Ureter (tissue), 1 donor: ENCODE measurements around the gene WDR73. TPM values are rescaled to one million over a fixed set of nuclear protein-coding genes. Genes with fewer than 3 reads are reported as not detected.
"Not testable (repeated sequence)": the region's sequence is repeated elsewhere in the genome, so short reads cannot be mapped to it uniquely, and the experiment has no call there.

ENCODE experiments used
- DNase-seq: peaks from one replicate; pipeline ENCODE4 v3.0.0-alpha.2; 2020; ENCODE audit warnings: low spot score
- total RNA-seq: library from RNA; stranded (reverse); gene quantifications from one replicate; pipeline ENCODE4 v1.2.4, GENCODE V29; 2023
- donor health status: DM: yes; HTN: yes; CAD: no.

WDR73 gene
- total RNA-seq = 48.2 TPM

DNA sequence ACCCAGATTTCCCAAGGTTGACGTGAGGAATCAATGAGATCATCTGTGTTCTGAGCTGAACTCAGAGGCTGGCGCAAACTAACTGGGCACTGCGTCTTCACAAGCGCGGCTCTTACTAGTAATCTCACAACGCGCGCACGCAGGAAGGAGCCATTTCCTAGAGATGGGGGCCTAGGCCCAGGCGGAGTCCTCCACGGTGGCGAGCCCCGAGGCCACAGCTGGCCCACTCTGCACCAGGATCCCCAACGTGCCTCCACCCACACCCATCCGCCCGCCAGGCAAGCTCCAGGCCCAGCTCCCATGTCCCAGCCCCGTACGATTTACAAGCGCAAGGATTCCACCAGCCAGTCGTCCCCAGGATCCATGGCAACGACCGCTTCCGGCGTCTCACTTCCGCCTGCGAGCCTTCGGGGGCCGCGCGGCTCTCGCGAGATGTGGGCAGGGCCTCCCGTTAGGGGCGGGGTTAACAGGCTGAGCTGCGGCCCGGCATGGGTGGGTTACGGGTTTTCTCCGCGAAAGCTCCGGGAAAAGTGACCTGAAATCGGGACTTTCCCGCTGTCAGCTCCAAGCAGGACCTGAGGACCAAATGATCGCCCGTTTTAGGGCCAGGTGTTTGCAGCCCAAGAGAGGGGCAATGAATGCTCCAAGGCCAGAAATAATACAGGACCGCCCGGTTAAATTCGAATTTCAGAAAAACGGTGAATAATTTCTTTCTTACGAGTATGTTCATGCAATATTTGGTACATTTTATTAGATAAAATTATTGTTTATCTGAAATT lies at the start of gene WDR73:
TSS of gene WDR73 (minus strand) at position 374 of the 779 bp plus-strand sequence. CDS start at position 365, 9 bp downstream.
- peak; percentile 98 for DNase-seq

GRCh38 chr15:84703808-84704207 lies 49.7 kb upstream of the WDR73 start:
- DNase-seq = no peak

DNA sequence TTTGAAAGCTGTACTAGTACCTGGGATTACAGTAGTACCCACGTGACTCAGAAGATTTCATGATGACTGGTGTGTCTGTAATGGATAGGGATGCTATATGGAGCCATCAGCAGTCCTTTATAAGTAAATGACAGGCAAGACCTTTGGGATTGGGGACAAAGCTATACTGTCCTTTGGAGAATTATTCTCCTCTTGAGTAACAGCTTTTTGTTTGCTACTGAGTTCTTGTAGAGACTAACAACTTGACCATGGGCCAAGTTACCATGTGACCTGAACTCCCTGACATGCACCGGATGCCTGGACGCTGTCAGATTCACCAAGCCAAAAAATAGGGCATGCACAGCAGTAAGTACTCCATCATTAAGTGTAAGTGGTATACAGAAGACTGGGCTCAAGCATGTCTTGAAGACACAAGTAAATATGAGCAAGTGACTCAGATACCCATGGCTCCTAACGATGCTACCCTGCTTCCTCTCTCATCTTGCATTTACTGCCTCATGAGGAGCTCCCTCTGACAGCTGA lies 48.9 kb upstream of the WDR73 start:
- DNase-seq = no peak

GRCh38 chr15:84699538-84700191 lies 45.6 kb upstream of the WDR73 start:
- DNase-seq = no peak

DNA sequence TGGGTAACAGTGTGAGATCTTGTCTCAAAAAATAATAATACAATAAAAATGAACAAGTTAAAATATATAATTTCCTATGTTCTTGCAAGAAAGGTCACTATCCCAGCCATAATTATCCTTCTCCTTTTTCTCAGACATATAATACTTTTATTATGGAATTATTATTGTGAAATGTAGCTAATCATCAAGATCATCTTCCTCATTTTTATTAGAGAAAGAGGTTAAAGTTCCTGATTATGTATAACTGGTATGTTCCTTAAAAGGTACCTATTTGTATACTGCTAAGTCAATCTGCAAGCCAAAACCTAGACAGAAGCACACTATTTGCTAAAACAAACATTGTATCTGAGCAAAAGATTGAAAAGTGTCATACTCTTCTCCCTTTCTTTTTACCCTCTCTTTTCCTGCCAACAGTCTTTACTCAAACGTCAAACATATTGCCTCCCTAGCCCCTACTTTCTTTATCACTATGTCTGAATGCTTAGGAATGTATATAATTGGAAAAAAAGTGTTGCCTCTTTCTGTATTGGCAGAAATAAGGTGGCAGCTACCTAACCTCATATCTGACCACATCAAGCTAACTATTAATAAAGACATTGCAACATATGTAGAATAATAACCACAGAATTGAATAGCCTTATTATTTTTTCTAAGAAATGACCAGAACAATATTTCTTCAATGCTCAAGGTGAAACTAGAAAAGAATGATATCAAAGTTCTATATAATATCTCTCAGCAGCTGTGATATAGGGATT lies 43.3 kb upstream of the WDR73 start:
- no peak for DNase-seq

DNA sequence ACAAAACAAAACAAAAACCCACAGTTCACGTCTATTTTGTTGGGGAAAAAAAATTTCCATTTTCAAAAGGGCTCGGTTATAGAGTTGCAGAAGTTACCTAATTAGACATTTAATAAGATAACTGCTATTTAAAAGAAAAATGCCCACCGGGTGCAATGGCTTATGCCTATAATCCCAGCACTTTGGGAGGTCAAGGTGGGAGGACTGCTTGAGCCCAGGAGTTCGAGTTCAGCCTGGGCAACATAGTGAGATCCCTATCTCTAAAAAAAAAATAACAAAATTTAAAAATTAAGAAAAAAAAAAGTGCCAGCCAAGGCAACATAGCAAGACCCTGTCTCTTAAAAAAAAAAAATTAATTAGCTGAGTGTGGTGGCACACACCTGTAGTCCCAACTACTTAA lies 42.7 kb upstream of the WDR73 start:
- DNase-seq = no peak

GRCh38 chr15:84690342-84690741 lies 36.3 kb upstream of the WDR73 start:
- DNase-seq = no peak

DNA sequence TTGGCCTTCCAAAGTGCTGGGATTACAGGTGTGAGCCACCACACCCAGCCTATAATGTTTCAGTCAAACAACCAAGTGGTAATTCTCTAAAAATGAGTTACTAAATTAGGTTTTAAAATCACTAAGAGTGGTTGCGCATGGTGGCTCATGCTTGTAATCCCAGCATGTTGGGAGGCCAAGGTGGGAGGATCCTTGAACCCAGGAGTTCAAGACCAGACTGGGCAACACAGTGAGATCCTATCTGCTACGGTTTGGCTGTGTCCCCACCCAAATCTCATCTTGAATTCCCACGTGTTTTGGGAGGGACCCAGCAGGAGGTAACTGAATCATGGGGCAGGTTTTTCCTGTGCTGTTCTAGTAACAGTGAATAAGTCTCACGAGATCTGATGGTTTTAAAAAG lies 35.8 kb upstream of the WDR73 start:
- DNase-seq = no peak

- DNase-seq = not testable (repeated sequence)
Measured at GRCh38 chr15:84686446-84686845, 32.4 kb upstream of the WDR73 start.

DNA sequence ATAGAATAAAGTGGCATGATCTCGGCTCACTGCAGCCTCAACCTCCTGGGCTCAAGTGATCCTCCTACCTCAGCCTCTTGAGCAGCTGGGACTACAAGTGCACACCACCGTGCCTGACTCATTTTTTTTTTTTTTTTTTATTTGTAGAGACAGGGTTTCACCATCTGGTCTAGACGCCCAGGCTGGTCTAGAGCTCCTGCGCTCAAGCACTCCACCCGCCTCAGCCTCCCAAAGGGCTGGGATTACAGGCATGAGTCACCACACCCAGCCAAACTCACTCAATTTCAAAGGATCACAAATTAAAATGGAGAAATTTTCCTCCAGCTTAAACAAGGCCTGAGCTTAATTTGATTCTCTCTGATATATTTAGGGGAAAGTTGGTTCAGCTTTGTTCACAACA lies 31.2 kb upstream of the WDR73 start:
- DNase-seq = no peak

- no peak for DNase-seq
Measured at GRCh38 chr15:84684092-84684491, 30.0 kb upstream of the WDR73 start.

- no peak for DNase-seq
Measured at GRCh38 chr15:84681831-84682230, 27.7 kb upstream of the WDR73 start.

- no peak for DNase-seq
Measured at GRCh38 chr15:84671211-84671610, 17.1 kb upstream of the WDR73 start.

GRCh38 chr15:84669726-84670125 lies 15.6 kb upstream of the WDR73 start:
- no peak for DNase-seq

DNA sequence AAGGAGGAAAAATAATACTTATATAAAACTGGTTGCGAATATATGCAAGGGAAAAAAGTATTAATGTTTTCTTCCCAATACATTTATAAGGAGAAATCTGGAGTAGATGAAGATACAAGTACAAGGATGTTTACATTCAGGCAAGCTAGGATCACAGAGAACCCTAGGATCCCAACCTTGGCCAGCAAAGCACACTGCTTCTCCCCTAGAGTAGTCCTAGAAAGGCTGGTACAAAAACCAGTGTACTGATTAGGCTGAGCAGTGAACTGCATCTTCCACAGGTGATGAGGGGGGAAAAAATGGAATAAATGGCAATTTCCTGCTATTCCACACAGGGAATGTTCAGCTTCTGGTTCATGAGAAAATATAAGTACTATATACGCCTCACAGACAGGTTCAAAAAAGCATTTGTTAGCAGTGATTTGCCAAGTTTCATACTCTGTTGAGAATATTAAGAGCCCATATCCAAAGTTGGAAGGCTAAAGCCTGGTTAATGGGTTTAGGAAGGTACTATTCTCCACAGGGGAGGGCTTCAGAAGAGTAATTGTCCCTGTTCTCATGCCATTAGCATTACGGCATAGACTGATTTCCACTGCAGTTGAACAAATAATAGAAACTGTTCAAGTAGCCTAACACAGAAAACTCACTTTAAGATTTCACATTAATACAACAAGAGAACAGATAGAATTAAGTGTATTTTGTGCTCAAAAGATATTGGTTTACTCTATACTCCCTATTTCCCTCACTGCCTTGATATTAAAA lies 14.3 kb upstream of the WDR73 start:
- no peak for DNase-seq

DNA sequence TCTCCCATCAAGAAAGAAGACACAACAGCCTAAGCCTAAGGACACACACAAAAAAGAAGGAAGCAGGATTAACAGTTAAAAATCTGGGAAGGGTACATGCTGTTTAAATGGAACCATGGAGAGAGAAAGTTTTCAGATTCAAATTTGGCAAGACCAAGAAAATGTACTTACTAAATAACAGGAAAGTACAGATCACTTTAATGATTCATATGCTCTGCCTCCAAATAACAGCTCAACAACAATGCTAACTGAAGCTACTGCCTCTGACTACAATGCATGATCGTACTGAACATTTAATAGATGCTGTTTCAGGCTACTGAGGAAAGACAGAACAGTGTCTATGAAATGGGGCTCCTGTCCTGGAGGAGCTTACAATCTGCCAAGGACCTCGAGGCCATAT lies 12.3 kb upstream of the WDR73 start:
- DNase-seq = no peak

DNA sequence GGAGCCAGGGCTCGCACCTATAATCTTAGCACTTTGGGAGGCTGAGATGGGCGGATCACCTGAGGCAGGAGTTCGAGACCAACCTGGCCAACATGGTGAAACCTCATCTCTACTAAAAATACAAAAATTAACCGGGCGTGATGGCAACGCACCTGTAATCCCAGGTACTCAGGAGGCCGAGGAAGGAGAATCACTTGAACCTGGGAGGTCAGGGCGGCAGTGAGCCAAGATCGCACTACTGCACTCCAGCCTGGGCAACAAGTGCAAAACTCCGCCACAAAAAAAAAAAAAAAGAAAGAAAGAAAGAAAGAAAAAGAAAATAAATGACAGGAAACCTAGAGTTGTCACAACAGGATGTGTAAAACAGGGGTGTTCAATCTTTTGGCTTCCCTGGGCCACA lies 6.9 kb upstream of the WDR73 start:
- no peak for DNase-seq

DNA sequence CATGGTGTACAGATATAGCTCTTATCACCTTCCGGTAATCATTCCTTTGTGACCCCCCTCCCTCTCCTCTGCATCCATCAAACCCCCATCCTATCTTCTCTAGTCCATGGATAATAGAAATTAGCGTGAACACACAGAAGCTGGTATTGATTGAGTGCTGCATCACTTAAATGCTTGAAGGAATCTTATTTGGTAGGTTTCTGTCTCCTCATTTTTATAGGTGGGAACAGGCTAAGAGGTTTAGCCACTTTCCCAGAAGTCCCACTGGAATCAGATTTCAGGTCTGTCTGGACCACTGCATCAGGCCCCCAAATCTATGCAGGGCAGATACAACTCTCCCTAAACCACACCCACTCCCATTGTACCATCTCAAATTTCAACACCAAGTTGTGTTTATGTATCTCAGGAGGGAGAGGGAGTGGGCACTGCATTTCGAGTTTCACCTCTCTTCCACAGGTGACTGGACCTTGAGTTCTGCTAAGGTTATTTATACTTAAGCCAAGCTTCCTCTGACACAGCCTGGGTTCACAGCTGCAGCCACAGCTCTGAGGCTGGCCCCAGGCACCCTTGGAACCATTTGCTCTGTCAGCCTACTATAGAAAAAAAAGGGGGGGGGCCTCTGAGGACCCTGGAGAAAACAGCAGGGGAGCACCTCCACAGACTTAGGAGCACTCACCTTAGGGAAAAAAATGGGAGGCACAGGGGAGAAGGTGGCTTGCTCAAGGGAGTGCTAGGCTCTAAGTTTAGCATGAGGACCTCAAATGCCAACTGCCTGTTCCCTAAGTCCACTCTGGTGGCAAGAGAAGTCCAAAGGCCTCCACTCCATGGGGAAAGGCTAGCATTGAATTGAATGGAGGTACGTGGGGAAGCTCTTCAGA lies 6.1 kb upstream of the WDR73 start:
- no peak for DNase-seq

DNA sequence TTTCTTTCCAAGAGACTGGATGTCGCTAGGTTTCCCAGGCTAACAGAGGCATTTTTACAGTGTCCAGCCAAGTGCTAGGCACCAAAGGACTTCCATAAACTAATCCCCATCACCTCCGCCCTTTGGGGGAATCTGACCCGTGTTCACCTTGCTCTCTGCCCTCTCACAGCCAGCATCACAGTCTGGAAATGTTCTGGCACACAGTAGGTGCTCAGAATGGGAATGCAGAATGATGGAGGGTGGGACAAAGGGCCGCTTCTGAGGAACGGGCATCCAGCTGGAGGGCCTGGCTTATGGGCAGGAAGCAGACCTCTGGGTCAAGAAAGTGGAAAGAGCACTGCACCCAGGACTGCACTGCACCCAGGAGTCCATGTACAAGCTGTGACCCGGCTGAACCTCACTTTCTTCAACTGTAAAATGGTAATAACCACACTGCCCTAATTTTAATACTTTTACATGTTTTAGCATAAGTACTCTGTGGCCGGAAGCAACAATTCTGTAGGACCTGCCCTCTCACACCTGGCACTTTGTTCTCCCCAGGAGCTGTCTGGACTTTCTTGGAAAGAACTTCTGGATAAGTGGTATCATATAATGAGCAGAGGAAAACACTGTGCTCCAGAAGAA lies 4.8 kb upstream of the WDR73 start:
- no peak for DNase-seq

DNA sequence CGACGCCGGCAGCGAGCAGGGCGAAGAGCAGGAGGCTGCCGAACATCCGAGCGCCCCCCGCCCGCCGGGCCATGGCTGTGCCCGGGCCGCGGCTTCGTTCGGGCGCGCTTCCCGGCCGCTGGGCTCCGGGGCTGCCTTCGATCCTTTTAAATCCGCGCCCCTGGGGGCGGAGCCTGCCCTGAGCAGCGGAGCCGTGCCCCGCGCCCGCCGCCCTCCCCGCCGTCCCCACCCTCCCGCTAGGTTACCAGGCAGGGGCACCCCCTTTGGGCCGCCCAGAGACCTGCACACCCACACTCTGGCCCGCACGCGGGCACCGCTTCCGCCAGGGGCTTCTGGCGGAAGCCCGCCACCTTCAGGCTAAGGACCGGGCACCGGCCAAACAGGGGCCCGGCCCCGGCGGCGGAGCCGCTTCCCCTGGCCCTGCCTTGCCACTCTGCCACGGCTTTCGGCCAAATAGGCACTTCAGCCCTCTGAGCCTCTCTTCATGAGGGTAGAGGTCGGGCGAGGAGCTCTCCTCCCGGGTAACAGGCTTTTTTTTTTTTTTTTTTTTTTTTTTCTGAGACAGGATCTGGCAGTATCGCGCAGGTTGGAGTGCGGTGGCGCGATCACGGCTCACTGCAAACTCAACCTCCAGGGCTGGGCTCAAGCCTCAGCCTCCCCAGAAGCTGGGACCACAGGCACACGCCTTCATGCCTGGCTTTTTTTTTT lies 4.2 kb upstream of the WDR73 start, which contains the start of gene NMB:
TSS of gene NMB (minus strand) at position 120 of the 708 bp plus-strand sequence. CDS start at position 73, 47 bp downstream.
- peak; percentile 86 for DNase-seq
